Sigmoid colon (tissue), 7 donors: ENCODE results near the gene TRAM2. TPM values are rescaled to one million over a fixed set of nuclear protein-coding genes. Genes with fewer than 3 reads are reported as not detected.
"Not testable (repeated sequence)": the region's sequence is repeated elsewhere in the genome, so short reads cannot be mapped to it uniquely, and the experiment has no call there.

Experiments used
- DNase-seq: peaks from one replicate; pipeline ENCODE4 v3.0.0-alpha.2; 2019
- H3K27ac ChIP-seq, 4 donors: fragments of 200-600 bp; sonication (generic); one replicate each; pipeline ENCODE4 v1.5.1; 2016 to 2019; ENCODE audit warnings: mild to moderate bottlenecking in 1 of 4
- H3K27me3 ChIP-seq, 3 donors: fragments of 200-600 bp; sonication (generic); one replicate each; pipeline ENCODE4 v1.5.1; 2019; ENCODE audit warnings: mild to moderate bottlenecking in 1 of 3
- H3K36me3 ChIP-seq, 4 donors: fragments of 200-600 bp; sonication (generic); one replicate each; pipeline ENCODE4 v1.5.1; 2016 to 2019
- H3K4me1 ChIP-seq, 4 donors: fragments of 200-600 bp; sonication (generic); one replicate each; pipeline ENCODE4 v1.5.1; 2017 to 2019
- H3K4me3 ChIP-seq, 4 donors: fragments of 200-600 bp; sonication (generic); one replicate each; pipeline ENCODE4 v1.5.1; 2017 to 2019; ENCODE audit warnings: mild to moderate bottlenecking in 2 of 4, moderate library complexity in 1 of 4
- H3K9me3 ChIP-seq, 4 donors: fragments of 200-600 bp in 3 of 4; sonication (generic) in 3 of 4; one replicate each; pipeline versions ENCODE4 v1.5.1 to v1.6.1; 2013 to 2019
- EP300 ChIP-seq, 4 donors: sonication (generic); formaldehyde crosslinking; IDR thresholded peaks; one replicate each; pipeline ENCODE4 v1.6.1; 2017; ENCODE audit warnings: antibody characterized with exemption in 4 of 4
- POLR2A ChIP-seq, 2 donors: fragments of 450-650 bp; IDR thresholded peaks; one replicate each; pipeline ENCODE4 v1.6.1; 2016; ENCODE audit warnings: antibody characterized with exemption in 2 of 2, mild to moderate bottlenecking in 2 of 2, moderate library complexity in 2 of 2
- POLR2AphosphoS5 ChIP-seq, 4 donors: sonication (generic); formaldehyde crosslinking; IDR thresholded peaks; one replicate each; pipeline ENCODE4 v1.6.1; 2017; ENCODE audit warnings: antibody characterized with exemption in 4 of 4
- WGBS, 2 donors: extraction: QIAGEN DNeasy Blood & Tissue Kit; methylation state at CpG; one replicate each; pipeline ENCODE4 v1.1.7; 2013; 5-methylcytosine and 5-hydroxymethylcytosine counted together
- intact Hi-C: fragments of 100-400 bp; cut with DNase I; formaldehyde crosslinking; loops from one replicate; pipeline ENCODE4 v1.15.1; 2023
- polyA plus RNA-seq, 3 donors: library from polyadenylated mRNA; stranded (reverse); fragments of 200-250 nt; gene quantifications; one replicate each; pipeline ENCODE4 v1.2.3, GENCODE V29; 2013
- total RNA-seq, 4 donors: library from RNA; depleted of rRNA; stranded (reverse); fragments of >200 nt; gene quantifications; one replicate each; pipeline ENCODE4 v1.1.0, GENCODE V29; 2016
- TF ChIP-seq, protein P1 (sequence below), 4 experiments: fragments of 450-650 bp in 3 of 4; fragments of 200-600 bp in 1 of 4; IDR thresholded peaks; one replicate each; pipeline ENCODE4 v1.5.1; 2016 to 2019; ENCODE audit warnings: antibody characterized with exemption in 4 of 4, mild to moderate bottlenecking in 3 of 4, moderate library complexity in 2 of 4
- donor health status: healthy with polysubstance abuse.
- donor health status: Bipolar disorder and iron deficiency.
- donor health status: healthy.

Gene TRAM2
- total and polyA plus RNA-seq, 7 donors: 1.8 to 15.0 (median 10.7) TPM

- Histone ChIP-seq H3K9me3 (no peaks in the 10 kb centered on the region), H3K4me1 (no peaks in the 10 kb centered on the region), H3K27me3 (no peaks in the 10 kb centered on the region), H3K27ac (no peak overlapping the region), H3K36me3 (no peaks in the 10 kb centered on the region), H3K4me3 (no peak overlapping the region)
- no peak for DNase-seq
- intact Hi-C loops: no loop called here
- WGBS, 2 donors: 67 to 88% methylated on average over 5 of the region's 5 CpGs
- TF ChIP-seq POLR2A (IDR thresholded peaks at IDR 0.05) (no peak), EP300 (IDR thresholded peaks at IDR 0.05) (no peak), POLR2AphosphoS5 (IDR thresholded peaks at IDR 0.05) (no peak)
- TF ChIP-seq, protein P1, sequence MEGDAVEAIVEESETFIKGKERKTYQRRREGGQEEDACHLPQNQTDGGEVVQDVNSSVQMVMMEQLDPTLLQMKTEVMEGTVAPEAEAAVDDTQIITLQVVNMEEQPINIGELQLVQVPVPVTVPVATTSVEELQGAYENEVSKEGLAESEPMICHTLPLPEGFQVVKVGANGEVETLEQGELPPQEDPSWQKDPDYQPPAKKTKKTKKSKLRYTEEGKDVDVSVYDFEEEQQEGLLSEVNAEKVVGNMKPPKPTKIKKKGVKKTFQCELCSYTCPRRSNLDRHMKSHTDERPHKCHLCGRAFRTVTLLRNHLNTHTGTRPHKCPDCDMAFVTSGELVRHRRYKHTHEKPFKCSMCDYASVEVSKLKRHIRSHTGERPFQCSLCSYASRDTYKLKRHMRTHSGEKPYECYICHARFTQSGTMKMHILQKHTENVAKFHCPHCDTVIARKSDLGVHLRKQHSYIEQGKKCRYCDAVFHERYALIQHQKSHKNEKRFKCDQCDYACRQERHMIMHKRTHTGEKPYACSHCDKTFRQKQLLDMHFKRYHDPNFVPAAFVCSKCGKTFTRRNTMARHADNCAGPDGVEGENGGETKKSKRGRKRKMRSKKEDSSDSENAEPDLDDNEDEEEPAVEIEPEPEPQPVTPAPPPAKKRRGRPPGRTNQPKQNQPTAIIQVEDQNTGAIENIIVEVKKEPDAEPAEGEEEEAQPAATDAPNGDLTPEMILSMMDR (IDR thresholded peaks at IDR 0.05): no peak
Measured at GRCh38 chr6:52489881-52490280, 87.0 kb downstream of the TRAM2 start.

DNA sequence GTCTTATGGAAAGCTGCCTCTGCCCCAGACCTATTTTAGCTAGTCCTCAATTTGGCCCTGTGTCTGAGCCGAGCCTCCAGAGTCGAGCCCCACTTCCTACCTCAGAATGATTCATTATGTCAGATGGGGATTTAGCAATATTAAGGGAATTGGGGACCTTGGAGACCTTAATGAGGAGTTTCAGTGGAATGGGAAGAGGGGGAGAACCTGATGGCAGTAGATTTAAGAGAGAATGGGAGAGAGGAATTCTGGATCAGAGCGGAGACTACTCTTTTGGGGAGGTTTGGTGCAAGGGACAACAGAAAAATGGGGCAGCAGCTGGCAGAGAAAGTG is 93.2 kb downstream of the TRAM2 start:
- H3K36me3 ChIP-seq: no peaks in the 10 kb centered on the region
- H3K27me3 ChIP-seq: no peaks in the 10 kb centered on the region
- no peak overlapping the region for H3K27ac ChIP-seq
- no peak overlapping the region for H3K4me3 ChIP-seq
- H3K4me1 ChIP-seq: no peaks in the 10 kb centered on the region
- intact Hi-C loops: no loop called here
- whole genome bisulfite sequencing, 2 donors: 92 to 94% methylated on average over 3 of the region's 3 CpGs
- H3K9me3 ChIP-seq: no peaks in the 10 kb centered on the region
- TF ChIP-seq, protein P1 (IDR thresholded peaks at IDR 0.05): no peak
- TF ChIP-seq POLR2AphosphoS5 (IDR thresholded peaks at IDR 0.05) (no peak), EP300 (IDR thresholded peaks at IDR 0.05) (no peak), POLR2A (IDR thresholded peaks at IDR 0.05) (no peak)
- no peak for DNase-seq

DNA sequence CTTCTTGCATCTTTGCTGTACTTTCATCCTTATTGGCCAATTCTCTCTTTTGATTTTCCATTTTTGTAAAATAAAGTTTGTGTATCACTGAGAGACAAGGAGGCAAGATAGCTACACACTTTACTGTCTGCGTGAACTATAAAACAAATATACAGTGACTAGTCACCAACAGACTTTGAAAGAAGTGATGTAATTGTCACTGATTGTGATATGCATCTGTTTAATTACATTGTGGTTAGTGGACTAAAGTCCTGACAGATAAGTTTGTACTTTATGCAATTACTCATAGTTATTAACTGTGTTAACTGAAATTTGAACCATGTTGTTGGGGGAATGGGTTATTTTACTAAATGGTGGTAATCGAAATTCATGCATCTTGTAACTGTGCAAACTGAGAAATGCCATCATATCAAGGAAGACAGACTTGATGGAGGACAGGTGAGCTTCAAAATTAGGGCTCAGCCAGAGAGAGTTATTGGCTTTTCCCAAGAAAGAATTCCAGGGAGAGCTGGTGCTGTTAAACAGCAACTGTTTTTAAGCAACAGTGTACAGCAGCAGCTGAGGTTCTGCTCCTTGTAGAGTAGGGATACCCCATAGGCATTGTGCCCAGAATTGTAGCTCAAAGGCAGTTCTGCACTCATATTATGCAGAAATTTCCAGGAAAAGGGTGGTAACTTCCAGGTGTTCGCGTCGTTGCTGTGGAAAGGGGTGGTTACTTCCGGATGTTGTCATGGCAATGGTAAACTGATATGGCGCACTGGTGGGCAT is 93.8 kb downstream of the TRAM2 start:
- H3K4me3 ChIP-seq: no peak overlapping the region
- no peaks in the 10 kb centered on the region for H3K4me1 ChIP-seq
- TF ChIP-seq POLR2AphosphoS5 (IDR thresholded peaks at IDR 0.05): no peak
- TF ChIP-seq EP300 (IDR thresholded peaks at IDR 0.05): no peak
- TF ChIP-seq, protein P1 (IDR thresholded peaks at IDR 0.05): no peak
- TF ChIP-seq POLR2A (IDR thresholded peaks at IDR 0.05): no peak
- intact Hi-C loops: no loop called here
- no peak overlapping the region for H3K27ac ChIP-seq
- no peaks in the 10 kb centered on the region for H3K9me3 ChIP-seq
- 91 to 92% methylated on average over 7 of the region's 7 CpGs for WGBS, 2 donors
- DNase-seq: no peak
- H3K27me3 ChIP-seq: no peaks in the 10 kb centered on the region
- H3K36me3 ChIP-seq: no peaks in the 10 kb centered on the region

GRCh38 chr6:52475307-52475706 is 101.6 kb downstream of the TRAM2 start:
- TF ChIP-seq POLR2A (IDR thresholded peaks at IDR 0.05) (no peak), EP300 (IDR thresholded peaks at IDR 0.05) (no peak), POLR2AphosphoS5 (IDR thresholded peaks at IDR 0.05) (no peak)
- TF ChIP-seq, protein P1 (IDR thresholded peaks at IDR 0.05): no peak
- WGBS, 2 donors: 76 to 90% methylated on average over 2 of the region's 2 CpGs
- Histone ChIP-seq H3K4me3 (no peak overlapping the region), H3K27me3 (no peaks in the 10 kb centered on the region), H3K27ac (no peak overlapping the region), H3K4me1 (peaks cover 0 to 7% (median 3%) of the 10 kb centered on the region in 4 donors), H3K36me3 (no peaks in the 10 kb centered on the region), H3K9me3 (no peaks in the 10 kb centered on the region)
- intact Hi-C loops: no loop called here
- DNase-seq: no peak

- TF ChIP-seq POLR2AphosphoS5 (IDR thresholded peaks at IDR 0.05): no peak
- no peak overlapping the region for H3K27ac ChIP-seq
Measured at GRCh38 chr6:52474173-52474572, 102.7 kb downstream of the TRAM2 start.

DNA sequence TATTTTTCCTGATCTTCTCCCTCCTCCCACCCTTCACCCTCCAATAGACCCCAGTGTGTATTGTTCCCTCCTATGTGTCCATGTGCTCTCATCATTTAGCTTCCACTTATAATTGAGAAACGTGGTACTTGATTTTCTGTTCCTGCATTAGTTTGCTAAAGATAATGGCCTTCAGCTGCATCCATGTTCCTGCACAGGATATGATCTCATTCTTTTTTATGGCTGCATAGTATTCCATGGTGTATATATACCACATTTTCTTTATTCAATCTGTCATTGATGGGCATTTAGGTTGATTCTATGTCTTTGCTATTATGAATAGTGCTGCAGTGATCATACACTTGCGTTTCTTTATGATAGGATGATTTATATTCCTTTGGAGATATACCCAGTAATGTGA is 115.7 kb downstream of the TRAM2 start:
- H3K4me1 ChIP-seq, H3K36me3 ChIP-seq, H3K4me3 ChIP-seq, H3K9me3 ChIP-seq, H3K27ac ChIP-seq, intact Hi-C loops, DNase-seq, H3K27me3 ChIP-seq: not testable (repeated sequence)
- 95 to 96% methylated on average over 2 of the region's 2 CpGs for WGBS, 2 donors

More at GRCh38 chr6:52474173-52474572, 102.7 kb downstream of the TRAM2 start:
- no peak overlapping the region for H3K4me3 ChIP-seq
- DNase-seq: no peak
- 94 to 98% methylated on average over 4 of the region's 4 CpGs for WGBS, 2 donors
- no peaks in the 10 kb centered on the region for H3K27me3 ChIP-seq
- intact Hi-C loops: no loop called here
- H3K36me3 ChIP-seq: no peaks in the 10 kb centered on the region
- no peaks in the 10 kb centered on the region for H3K9me3 ChIP-seq
- H3K4me1 ChIP-seq: peaks cover 0 to 7% (median 3%) of the 10 kb centered on the region in 4 donors
